HL-60 (cell line): ENCODE results near the gene LUZP2.
A peak's percentile ranks its signal among the peaks of the same experiment; 100 is the strongest.

Source experiments
- DNase-seq, 2 experiments: peaks; one replicate each; pipeline ENCODE4 v3.0.0-alpha.2; 2010 to 2020; ENCODE audit warnings: low read depth in 1 of 2, low spot score in 1 of 2
- H3K27ac ChIP-seq: fragments of 250-450 bp; sonication (Bioruptor Pico); replicated peaks from 2 replicates; pipeline ENCODE4 v1.5.1; 2020; ENCODE audit warnings: mild to moderate bottlenecking, moderate library complexity
- H3K27me3 ChIP-seq: fragments of 250-450 bp; sonication (Bioruptor Pico); 2 replicates; pipeline ENCODE4 v1.5.1; 2021; ENCODE audit warnings: mild to moderate bottlenecking, moderate library complexity; ENCODE audit not compliant: insufficient read depth, poor library complexity, severe bottlenecking
- H3K4me3 ChIP-seq: replicated peaks from 2 replicates; pipeline ENCODE4 v1.5.1; 2011; ENCODE audit warnings: mild to moderate bottlenecking, control low read depth, low read length; ENCODE audit not compliant: insufficient read depth
- CTCF ChIP-seq: IDR thresholded peaks from one replicate; pipeline ENCODE4 v1.5.1; 2011; ENCODE audit warnings: low read length, control low read depth, inconsistent platforms; ENCODE audit not compliant: insufficient read depth
- GABPA ChIP-seq: IDR thresholded peaks from 2 replicates; pipeline ENCODE4 v1.6.1; 2012; ENCODE audit warnings: low read depth
- POLR2AphosphoS5 ChIP-seq: IDR thresholded peaks from 2 replicates; pipeline ENCODE4 v1.6.1; 2012; ENCODE audit warnings: low read depth
- REST ChIP-seq: IDR thresholded peaks from 2 replicates; pipeline ENCODE4 v1.6.1; 2012; ENCODE audit warnings: low read depth; ENCODE audit not compliant: insufficient replicate concordance
- SPI1 ChIP-seq: IDR thresholded peaks from 2 replicates; pipeline ENCODE4 v1.6.1; 2012; ENCODE audit warnings: low read depth, mild to moderate bottlenecking, borderline replicate concordance

Gene LUZP2

GRCh38 chr11:24731554-24731953 lies 234.7 kb downstream of the LUZP2 start:
- Histone ChIP-seq H3K27me3 (no peaks in the 10 kb centered on the region), H3K4me3 (no peak overlapping the region), H3K27ac (no peak overlapping the region)
- no peak for DNase-seq
- no peak for TF ChIP-seq GABPA
- TF ChIP-seq POLR2AphosphoS5: no peak
- TF ChIP-seq CTCF: no peak
- TF ChIP-seq SPI1: no peak
- no peak for TF ChIP-seq REST

GRCh38 chr11:24734742-24735237 lies 237.9 kb downstream of the LUZP2 start:
- Histone ChIP-seq H3K4me3 (no peak overlapping the region), H3K27ac (no peak overlapping the region), H3K27me3 (no peaks in the 10 kb centered on the region)
- TF ChIP-seq CTCF (no peak), SPI1 (no peak), REST (no peak), GABPA (no peak), POLR2AphosphoS5 (no peak)
- DNase-seq: no peak

GRCh38 chr11:24738972-24739371 lies 242.1 kb downstream of the LUZP2 start:
- Histone ChIP-seq H3K4me3 (no peak overlapping the region), H3K27ac (no peak overlapping the region), H3K27me3 (no peaks in the 10 kb centered on the region)
- peak in 1 of 2 experiments; percentile 14 for DNase-seq
- TF ChIP-seq GABPA (no peak), REST (no peak), CTCF (peak; percentile 6), POLR2AphosphoS5 (no peak), SPI1 (no peak)
